NK-92 (cell line): ENCODE measurements around the gene TCF19.

Source experiments
- DNase-seq: peaks from one replicate; lab custom pipeline; 2025; ENCODE audit not compliant: unreplicated experiment; lab: John Stamatoyannopoulos, UW

The TCF19 gene, protein sequence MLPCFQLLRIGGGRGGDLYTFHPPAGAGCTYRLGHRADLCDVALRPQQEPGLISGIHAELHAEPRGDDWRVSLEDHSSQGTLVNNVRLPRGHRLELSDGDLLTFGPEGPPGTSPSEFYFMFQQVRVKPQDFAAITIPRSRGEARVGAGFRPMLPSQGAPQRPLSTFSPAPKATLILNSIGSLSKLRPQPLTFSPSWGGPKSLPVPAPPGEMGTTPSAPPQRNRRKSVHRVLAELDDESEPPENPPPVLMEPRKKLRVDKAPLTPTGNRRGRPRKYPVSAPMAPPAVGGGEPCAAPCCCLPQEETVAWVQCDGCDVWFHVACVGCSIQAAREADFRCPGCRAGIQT

DNA sequence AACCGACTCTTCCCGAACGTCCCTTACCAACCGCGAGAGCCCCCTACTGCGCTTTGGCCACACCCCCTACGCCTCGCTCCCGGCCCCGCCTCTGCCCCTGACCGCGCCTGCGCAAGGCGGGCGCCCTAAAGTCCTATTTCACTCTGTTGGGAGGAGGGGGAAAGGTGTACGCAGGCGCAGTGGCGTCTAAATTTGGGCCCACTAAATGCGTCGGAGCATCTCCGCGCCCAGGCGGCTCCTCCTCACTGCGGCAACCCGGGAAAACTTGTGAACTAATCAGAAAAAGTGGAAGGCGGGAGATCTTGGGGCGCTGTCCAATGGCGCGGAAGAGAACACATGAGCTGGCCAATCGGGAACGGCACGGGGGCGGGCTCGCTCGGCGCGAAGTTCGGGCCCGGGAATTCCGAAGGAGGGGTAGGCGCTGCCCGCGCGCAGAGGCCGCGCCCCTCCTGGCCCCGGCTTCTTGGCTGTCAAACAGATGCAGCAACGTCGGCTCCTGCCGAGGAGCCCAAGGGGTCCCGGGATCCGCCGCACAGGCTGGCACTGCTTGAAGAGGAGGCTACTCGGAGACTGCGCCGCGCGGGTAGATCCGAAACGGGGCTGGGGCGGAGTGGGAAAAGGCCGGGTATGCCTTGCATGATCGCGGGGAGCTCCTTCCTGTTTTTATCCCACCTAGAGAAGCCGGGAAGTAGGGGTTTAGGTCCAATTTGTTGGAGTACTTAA, at the start of gene TCF19:
TSS of gene TCF19 (plus strand) at position 450 of the 723 bp plus-strand sequence. CDS start 881 bp downstream, outside the sequence.
- DNase-seq = peak; percentile 92

DNA sequence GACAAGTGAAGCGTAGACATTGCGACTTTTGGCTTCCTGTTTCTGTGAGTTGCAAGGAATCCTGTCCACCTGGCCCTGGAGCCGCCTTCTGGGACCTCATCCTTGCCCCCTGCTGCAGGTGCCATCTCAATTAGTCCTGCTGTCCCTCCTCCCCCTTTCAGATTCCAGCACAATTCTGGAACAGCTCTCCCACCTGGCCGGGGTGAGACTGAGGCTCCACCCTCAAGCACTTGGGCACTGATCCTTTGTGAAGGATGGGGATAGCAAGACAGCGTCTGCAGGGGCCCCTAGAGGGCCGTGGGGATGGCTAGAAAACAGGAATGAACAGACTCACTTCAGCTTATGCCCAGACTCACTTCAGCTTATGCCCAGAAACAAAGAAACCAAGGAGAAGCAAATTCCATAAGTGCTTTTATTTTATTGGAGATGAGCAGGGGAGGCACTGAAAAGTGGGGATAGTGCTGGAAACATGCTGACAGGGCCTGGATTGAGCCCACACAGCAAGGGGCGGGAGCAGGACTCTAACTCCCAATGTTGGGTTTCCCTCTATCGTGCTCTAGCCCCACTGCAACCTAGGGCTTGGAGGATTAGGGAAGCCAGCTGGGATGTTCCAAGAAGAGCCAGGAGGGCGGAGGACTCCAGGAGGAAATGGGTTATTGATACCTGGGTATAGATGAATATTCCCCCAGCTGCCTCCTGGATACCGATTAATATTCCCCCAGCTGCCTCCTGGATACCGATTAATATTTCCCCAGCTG, 47.4 kb upstream of the TCF19 start:
- no peak for DNase-seq

DNA sequence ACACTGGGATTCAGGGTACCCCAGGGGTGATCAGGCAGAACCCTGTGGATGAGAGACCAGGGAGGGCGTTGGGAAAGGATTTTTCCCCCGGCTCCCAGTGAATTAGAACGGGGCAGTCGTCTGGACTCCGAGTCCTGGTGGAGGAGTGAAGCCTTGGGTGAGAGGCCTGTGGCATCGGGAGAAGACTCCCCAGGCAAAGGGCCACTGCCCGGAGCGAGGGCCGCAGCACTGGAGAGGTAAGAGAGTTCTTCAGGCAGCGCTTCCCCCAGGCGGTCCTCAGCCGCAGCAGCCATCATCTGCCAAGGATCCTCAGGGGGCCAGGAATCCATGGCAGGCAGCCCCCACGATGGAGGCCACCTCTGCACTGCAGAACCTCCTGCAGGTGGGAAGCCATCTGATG, 46.7 kb upstream of the TCF19 start:
- no peak for DNase-seq

DNA sequence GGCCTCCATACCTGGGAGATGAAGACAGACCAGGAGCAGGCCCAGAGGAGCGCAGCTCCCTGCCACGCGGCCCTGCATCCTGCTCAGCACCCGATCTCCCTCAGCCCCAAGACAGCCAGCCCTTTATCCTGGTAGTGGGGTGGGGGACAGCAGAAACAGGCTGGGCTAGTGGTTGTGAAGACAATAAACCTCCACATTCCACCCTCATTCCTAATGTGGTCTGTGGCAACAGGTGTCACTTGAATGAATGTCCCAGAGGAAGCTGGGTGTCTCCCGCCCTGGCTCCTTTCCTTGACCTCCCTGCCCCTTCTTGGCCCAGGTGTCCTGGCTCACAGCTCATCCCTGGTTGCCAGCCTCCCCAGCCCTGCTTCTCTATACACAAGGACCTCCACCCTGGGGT, 45.9 kb upstream of the TCF19 start, which contains the start of gene C6orf15:
TSS of gene C6orf15 (minus strand) at position 98 of the 400 bp plus-strand sequence. CDS start at position 78, 20 bp downstream.
- no peak for DNase-seq

DNA sequence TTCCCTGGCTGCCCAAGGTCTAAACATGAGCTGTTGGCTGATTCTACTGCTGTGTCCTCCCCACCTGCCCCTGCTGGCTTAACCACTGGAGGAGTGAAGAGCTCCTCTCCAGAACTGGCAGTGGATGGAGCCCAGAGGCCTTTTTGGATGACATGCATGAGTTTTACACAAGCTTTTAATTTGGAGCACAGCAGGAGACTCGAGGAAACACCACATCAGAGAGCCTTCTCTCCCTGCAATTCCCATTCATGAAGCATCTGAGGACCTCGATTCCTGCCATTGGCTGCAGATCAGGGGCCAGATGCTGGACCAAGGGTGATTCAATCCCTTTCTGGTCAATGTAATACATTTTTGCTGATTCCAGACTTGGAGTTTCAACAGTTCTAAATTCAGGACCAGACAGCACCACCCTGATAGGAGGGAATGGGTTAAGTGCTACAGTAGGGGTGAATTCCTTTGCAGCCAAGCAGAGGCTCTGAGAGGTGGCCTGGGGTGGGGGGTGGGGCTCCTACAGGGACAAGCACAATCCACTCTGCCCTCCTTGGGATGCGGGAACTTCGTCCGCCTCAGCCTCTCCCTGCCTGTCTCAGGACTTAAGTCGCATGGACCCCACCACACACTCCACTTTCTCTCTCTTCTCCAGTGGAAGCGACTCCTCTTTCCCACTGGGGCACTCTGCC, 44.4 kb upstream of the TCF19 start:
- DNase-seq = no peak

DNA sequence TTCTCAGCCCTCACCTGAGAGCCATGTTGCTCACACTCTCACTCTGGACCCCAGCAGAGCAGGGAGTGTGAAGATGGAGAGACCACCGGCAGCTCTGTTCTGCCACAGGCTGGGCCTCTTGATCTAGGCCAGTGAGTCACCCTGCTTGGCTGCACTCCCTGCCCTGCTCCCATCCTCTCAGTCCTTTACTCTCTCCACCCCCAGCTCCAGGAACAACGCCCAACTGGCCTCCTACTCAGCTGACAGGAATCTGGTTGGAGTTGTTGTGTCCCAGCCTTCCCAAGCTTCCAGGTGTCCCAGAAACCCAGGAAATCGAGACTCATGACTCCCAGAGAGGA, 43.9 kb upstream of the TCF19 start, which contains the start of gene PSORS1C1:
TSS of gene PSORS1C1 (plus strand) at position 260 of the 338 bp plus-strand sequence. CDS start 14,833 bp downstream, outside the sequence.
- no peak for DNase-seq

DNA sequence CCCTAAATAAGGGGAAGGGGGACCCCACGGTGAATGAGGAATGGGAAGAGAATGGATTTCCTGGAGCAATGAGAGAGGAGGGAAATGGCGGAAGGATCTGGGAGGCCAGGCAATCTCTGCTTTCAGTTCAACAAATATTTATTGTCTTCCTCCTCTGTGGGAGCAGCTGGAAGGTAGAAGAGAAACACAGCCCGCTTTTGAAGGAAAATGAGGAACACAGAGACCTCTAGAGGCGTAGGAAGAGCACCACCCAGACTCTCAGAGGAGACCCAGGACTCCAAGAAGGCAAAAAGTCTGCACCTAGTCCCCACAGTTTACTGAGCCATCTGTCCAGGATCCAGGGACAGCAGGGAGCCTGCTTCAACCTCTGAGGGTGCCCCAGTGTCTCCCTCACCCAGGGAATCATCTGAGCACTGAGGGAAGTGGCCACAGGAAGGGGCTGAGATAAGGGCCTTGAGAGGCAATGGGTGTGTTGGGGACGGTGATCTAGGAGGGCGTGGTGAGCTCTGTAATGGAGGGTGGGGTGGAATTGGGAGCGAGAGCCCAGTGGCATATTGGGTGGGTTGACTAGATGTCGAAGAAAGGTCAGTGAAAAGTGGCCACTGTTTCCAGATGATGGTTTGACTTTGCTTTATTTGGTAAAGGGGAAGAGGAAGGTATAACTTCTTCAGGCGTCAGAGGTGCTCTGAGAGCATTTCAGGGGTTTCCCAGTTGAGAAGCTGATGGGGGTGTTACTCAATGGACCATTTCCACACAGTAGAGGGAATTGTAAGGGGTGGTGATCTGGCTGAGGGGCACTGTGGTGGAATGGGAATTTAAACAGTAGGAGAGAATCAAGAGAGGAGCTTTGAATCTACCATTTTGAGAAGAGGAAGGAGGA, 43.2 kb upstream of the TCF19 start:
- DNase-seq = no peak

DNA sequence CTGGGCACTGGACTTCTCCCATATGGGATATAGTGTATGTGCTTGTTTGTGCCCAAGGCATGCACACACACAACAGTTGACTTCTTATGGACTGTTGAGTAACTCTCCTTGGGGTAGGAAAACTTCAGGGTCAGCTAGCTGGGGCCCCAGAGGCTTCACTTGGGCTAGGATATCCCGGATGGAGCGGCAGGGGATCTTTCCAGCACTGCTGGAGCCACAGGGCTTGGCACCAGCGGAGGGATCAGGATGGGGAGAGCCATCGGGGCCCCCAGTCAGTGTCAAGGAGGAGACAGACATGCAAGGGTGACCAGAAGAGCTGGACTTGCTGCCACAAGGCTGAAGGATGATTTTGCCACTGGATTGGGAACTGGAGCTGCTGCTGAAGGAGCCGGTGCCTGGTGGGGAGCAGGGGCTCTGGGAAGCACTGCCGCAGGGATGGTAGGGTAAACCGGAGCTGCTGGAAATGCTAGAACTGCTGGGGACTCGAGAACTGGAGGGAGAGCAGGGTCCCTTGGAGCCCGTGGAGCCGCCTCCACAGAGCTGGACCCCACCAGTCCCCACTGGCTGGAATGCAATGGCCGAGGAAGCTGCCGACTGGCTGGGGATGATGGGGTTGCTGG, 42.3 kb upstream of the TCF19 start:
- DNase-seq = no peak

DNA sequence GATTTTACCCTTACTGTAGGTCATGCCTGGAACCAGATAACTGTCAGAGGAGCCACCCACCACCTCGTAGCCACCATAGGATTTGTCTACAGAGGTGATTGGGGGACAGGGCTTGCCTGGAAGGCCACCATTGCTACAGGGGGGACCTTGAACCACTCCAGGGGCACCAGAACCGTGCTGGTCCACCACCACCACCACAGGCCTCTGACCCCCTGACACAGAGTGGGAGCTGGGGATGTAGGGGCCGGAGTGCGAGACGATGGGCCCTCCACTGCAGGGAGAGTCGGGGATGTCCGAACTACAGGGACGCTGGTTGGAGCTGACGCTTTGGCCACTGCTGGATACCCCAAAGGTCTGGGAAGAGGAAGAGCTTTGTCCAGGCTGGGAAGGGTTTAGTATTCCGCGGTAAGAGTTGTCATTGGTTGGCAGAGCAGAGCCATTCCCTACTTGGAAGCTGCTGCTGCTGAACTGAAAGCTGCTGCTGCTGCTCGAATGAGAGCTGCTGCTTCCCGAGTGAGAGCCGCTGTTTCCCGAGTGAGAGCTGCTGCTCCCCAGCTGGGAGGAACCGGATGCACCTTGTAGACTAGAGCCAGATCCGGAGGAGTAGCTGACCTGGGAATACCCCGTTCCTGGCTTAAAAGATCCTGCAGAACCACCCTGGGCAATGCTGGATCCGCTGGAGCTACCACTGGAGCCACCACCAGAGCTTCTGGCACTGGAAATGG, 41.6 kb upstream of the TCF19 start:
- no peak for DNase-seq

DNA sequence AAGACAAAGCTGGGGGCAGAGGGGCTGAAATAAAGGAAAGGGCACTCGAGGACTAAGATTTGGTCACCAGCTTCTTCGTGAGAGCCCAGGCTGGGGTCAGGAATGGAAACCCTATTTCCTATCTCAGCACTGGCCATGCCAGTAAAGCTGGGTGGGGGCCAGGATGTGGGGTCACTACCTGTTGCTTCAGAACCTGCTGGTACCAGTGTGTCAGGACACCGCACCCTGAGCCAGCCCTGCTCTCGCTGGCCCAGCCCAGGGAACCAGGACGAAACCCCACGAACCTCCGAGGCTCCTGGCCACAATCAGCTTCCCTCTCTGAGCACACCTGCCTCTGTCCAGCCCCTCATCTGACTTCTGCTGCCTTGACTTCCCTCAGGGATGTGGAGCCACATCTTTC, 40.2 kb upstream of the TCF19 start:
- no peak for DNase-seq

DNA sequence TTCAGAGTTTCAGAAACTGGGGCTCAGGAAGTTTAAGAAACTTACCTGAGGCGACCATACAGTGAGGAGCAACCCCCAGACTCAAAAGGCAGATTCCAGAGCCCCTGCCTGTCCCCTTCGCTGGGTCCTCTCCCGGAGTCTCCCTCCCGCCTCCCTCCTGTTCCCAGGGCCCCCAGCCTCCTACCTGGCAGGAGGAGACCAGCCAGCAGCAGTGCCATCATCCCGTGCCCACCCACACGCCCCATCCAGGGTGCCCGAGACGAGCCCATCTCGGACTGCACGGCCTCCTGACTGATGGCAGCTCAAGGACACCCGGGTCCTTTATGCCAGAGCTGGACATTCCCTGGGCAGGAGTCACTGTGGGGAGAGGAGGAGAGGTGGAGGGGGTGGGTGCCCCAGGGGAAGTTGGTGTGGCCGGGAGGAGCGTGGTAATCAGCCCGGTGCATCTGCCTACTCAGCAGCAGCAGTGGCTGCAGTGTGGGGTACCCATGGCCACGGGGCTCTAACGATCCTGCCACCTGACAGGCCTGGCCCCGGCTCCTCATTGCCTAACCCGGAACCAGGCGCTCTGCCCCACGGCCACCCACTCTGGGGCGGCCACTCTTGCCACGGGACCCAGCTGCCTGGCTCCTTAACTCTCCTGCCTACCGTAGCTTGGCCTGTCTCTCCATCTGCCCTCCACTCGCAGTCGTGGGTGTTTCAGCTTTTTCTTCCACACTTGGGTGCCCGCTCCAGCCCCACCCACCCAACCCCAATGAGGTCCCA, 38.1 kb upstream of the TCF19 start, which contains the start of gene CDSN:
TSS of gene CDSN (minus strand) at position 296 of the 765 bp plus-strand sequence. CDS start at position 269, 27 bp downstream.
- DNase-seq = no peak

DNA sequence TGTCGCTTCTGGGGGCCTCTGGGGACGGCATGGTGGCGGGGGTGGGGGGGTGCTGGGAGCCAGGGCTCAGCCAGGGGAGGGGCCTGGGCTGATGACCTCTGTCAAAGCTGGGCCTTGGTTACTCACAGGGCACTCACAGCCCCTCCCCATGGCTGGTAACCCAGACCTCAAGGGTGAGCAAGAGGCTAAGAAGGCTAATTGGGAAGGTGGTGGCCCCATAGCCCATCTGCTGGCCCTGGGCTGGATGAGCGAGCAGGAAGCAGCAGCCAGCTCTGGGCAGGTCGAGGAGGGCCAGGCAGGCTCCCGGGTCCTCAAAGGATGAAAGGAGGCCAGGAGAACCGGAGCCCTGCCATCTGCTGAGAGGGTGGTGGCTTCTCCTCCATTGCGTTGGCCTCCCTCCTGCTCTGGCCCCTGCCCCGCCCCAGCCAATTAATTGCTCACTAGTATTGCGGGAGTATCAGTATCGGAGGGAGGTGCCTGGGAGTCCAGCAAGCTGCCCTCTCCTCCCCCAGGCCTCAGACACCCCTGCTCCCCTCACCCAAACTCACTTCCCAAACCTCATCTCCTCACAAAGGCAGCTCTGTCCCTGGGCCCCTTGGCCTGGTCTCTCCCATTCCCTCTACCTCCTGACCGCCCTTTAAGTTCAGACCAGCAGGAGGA, 37.1 kb upstream of the TCF19 start:
- DNase-seq = no peak

DNA sequence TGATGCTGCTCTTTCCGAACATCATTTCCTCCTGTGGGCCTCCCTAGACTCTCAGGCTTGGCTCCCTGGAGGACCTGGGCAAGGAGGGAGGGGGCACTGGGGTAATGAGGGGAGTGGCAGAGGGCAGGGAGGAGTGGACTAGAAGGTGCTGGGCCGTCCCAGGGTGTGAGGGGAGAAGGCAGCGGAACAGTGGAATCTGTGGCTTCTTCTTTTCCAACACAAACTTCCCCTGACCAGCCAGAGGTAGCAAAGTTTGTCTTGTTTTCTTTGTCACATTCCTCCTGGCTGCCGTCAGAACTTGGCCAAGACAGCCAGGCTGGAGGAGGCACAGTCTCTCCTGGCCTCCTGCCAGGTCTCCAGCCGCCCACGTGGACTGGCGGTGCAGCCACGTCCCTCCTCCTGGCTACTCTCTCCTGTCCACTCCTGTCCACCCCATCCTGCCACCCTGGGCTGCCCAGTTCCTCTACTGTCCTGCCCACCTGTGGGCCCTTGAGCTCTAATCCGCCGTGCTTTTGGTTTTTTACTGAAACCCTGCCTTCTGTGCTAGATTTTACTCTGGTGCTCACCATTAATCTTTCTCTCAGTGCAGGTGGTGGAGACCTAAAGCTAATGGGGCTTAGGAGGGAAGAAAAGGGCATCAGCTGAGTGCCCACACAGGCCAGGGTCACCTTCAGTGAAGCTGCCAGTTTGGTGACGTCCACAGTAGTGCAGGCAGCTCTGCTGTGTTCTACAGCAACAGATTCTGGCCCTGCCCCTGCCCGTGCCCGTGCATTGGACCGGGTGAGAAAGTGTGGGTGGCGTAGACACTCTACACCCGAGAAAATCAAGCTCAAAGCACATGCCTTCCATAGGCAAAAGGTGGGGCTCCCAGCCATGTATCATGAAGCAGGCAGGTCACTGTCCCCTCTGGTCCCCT, 35.3 kb upstream of the TCF19 start:
- DNase-seq = no peak

DNA sequence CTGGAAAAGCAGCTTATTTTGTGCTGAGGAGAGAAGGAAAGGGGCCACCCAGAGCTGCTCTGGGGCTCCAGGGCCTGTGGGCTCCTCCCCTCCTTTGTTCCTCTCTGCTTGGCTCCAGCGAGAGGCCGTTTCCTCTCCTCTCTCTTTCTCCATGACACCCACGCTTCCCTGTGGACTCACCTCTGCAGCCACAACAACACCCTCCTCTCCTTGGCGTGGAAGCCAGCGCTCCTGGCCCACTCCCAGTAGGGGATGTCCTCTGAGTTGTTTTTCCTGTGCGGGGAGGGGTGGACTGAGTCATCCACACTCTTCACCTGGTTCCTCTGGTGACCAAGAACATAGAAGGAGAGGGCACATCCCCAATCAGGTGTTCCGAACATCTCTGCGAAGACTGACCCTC, 33.2 kb upstream of the TCF19 start:
- DNase-seq = no peak

DNA sequence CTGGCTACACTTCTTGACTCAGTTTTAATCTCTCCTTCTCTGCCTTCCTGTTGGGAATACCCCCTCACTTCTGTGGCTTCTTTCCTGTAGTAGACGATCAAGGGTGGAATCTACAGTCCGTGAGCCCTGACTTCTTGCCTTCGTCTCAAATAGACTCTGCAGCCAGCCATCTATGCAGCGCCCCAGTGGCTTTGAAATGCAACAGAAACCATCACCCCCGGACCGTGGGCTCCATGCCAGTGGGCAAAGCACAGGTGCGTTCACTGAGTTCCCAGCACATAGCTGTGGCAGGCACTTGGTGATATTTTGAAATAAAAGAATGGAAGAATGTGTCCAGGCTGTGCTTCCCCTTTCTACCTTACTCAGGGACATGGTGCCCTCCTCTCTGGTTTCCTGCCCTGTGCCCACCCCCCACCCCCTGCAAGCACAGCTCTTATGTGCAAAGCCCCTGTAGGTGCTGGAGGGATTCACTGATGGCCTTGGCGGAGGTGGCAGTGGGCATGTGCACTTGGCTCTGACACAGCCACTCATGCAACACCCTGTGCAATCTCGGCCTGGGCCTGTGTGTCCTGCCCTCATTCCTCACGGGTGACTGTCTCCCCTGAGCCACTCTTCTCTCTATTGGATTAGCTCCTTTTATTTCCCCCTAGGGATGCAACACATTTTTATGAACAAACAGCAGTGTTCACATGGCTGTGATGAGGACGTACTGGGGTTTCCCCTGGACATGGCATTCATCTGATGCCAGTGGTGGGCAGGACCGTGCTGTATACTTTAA, 32.6 kb upstream of the TCF19 start:
- DNase-seq = no peak
